IPS-15b (cell line): ENCODE data around the gene UBE2E3.
"Not testable (repeated sequence)": the region's sequence is repeated elsewhere in the genome, so short reads cannot be mapped to it uniquely, and the experiment has no call there.

Source experiments
- H3K27me3 ChIP-seq: one replicate; pipeline ENCODE4 v1.6.1; 2013; ENCODE audit warnings: low read length; ENCODE audit not compliant: control insufficient read depth, insufficient read depth
- H3K36me3 ChIP-seq: one replicate; pipeline ENCODE4 v1.6.1; 2013; ENCODE audit warnings: low read length; ENCODE audit not compliant: control insufficient read depth, insufficient read depth
- H3K4me1 ChIP-seq: one replicate; pipeline ENCODE4 v1.6.1; 2013; ENCODE audit warnings: mild to moderate bottlenecking, low read length; ENCODE audit not compliant: control insufficient read depth, insufficient read depth
- H3K4me3 ChIP-seq: one replicate; pipeline ENCODE4 v1.5.1; 2013; ENCODE audit warnings: low read depth, low read length
- H3K9ac ChIP-seq: one replicate; pipeline ENCODE4 v1.6.1; 2013; ENCODE audit warnings: low read depth, mild to moderate bottlenecking, low read length
- H3K9me3 ChIP-seq: one replicate; pipeline ENCODE4 v1.6.1; 2013; ENCODE audit warnings: mild to moderate bottlenecking, low read length; ENCODE audit not compliant: control insufficient read depth, insufficient read depth

Gene UBE2E3

GRCh38 chr2:181005326-181005655, 24.9 kb downstream of the UBE2E3 start:
- Histone ChIP-seq H3K36me3 (no peaks in the 10 kb centered on the region), H3K4me1 (peaks cover 14% of the 10 kb centered on the region), H3K27me3 (no peaks in the 10 kb centered on the region), H3K9ac (no peak overlapping the region), H3K9me3 (no peaks in the 10 kb centered on the region), H3K4me3 (no peak overlapping the region)

GRCh38 chr2:181005809-181006208, 25.4 kb downstream of the UBE2E3 start:
- Histone ChIP-seq H3K4me1 (peaks cover 14% of the 10 kb centered on the region), H3K9me3 (no peaks in the 10 kb centered on the region), H3K9ac (no peak overlapping the region), H3K36me3 (no peaks in the 10 kb centered on the region), H3K4me3 (no peak overlapping the region), H3K27me3 (no peaks in the 10 kb centered on the region)

- Histone ChIP-seq H3K36me3 (no peaks in the 10 kb centered on the region), H3K9ac (no peak overlapping the region), H3K9me3 (no peaks in the 10 kb centered on the region), H3K4me3 (no peak overlapping the region), H3K4me1 (peaks cover 5% of the 10 kb centered on the region), H3K27me3 (no peaks in the 10 kb centered on the region)
These were observed 26.9 kb downstream of the UBE2E3 start for GRCh38 chr2:181007086-181007837.

GRCh38 chr2:181008407-181008806, 28.0 kb downstream of the UBE2E3 start:
- H3K9me3 ChIP-seq, result no peaks in the 10 kb centered on the region
- no peaks in the 10 kb centered on the region for H3K36me3 ChIP-seq
- no peak overlapping the region for H3K4me3 ChIP-seq
- no peaks in the 10 kb centered on the region for H3K27me3 ChIP-seq
- peaks cover 5% of the 10 kb centered on the region for H3K4me1 ChIP-seq
- no peak overlapping the region for H3K9ac ChIP-seq

- H3K4me3 ChIP-seq, result no peak overlapping the region
- H3K36me3 ChIP-seq, result no peaks in the 10 kb centered on the region
- no peak overlapping the region for H3K9ac ChIP-seq
- no peaks in the 10 kb centered on the region for H3K27me3 ChIP-seq
- no peaks in the 10 kb centered on the region for H3K9me3 ChIP-seq
- no peaks in the 10 kb centered on the region for H3K4me1 ChIP-seq
These were observed 40.9 kb downstream of the UBE2E3 start for GRCh38 chr2:181021199-181021789.

GRCh38 chr2:181022652-181023051, 42.2 kb downstream of the UBE2E3 start:
- Histone ChIP-seq H3K27me3 (no peaks in the 10 kb centered on the region), H3K4me1 (no peaks in the 10 kb centered on the region), H3K9ac (no peak overlapping the region), H3K9me3 (no peaks in the 10 kb centered on the region), H3K36me3 (no peaks in the 10 kb centered on the region), H3K4me3 (no peak overlapping the region)

- H3K27me3 ChIP-seq, result no peaks in the 10 kb centered on the region
- no peak overlapping the region for H3K4me3 ChIP-seq
- H3K9me3 ChIP-seq, result no peaks in the 10 kb centered on the region
- no peaks in the 10 kb centered on the region for H3K36me3 ChIP-seq
- H3K9ac ChIP-seq, result no peak overlapping the region
- no peaks in the 10 kb centered on the region for H3K4me1 ChIP-seq
These were observed 44.6 kb downstream of the UBE2E3 start for GRCh38 chr2:181025004-181025403.

- Histone ChIP-seq H3K4me3 (no peak overlapping the region), H3K27me3 (no peaks in the 10 kb centered on the region), H3K9ac (no peak overlapping the region), H3K9me3 (no peaks in the 10 kb centered on the region), H3K36me3 (no peaks in the 10 kb centered on the region), H3K4me1 (no peaks in the 10 kb centered on the region)
These were observed 56.0 kb downstream of the UBE2E3 start for GRCh38 chr2:181036445-181036844.

- H3K4me3 ChIP-seq, result no peak overlapping the region
- H3K9me3 ChIP-seq, result no peaks in the 10 kb centered on the region
- no peaks in the 10 kb centered on the region for H3K4me1 ChIP-seq
- H3K36me3 ChIP-seq, result no peaks in the 10 kb centered on the region
- no peak overlapping the region for H3K9ac ChIP-seq
- H3K27me3 ChIP-seq, result no peaks in the 10 kb centered on the region
These were observed 56.6 kb downstream of the UBE2E3 start for GRCh38 chr2:181036848-181037603.

GRCh38 chr2:181037922-181038321, 57.5 kb downstream of the UBE2E3 start:
- no peak overlapping the region for H3K9ac ChIP-seq
- H3K4me3 ChIP-seq, result no peak overlapping the region
- no peaks in the 10 kb centered on the region for H3K36me3 ChIP-seq
- no peaks in the 10 kb centered on the region for H3K27me3 ChIP-seq
- no peaks in the 10 kb centered on the region for H3K9me3 ChIP-seq
- no peaks in the 10 kb centered on the region for H3K4me1 ChIP-seq

GRCh38 chr2:181038796-181039195, 58.4 kb downstream of the UBE2E3 start:
- Histone ChIP-seq H3K9ac (no peak overlapping the region), H3K4me1 (no peaks in the 10 kb centered on the region), H3K4me3 (no peak overlapping the region), H3K27me3 (no peaks in the 10 kb centered on the region), H3K9me3 (no peaks in the 10 kb centered on the region), H3K36me3 (no peaks in the 10 kb centered on the region)

- not testable (repeated sequence) for H3K36me3 ChIP-seq, H3K4me1 ChIP-seq, H3K9me3 ChIP-seq, H3K4me3 ChIP-seq, H3K27me3 ChIP-seq, H3K9ac ChIP-seq
These were observed 60.4 kb downstream of the UBE2E3 start for GRCh38 chr2:181040839-181041238.
